GM19452 (cell line): Measurements from ENCODE around the gene ZNF668.

Experiments
- ATAC-seq: cut with Tn5 transposase; IDR thresholded peaks from one replicate; pipeline ENCODE4 v1.9.1; 2021; ENCODE audit not compliant: unreplicated experiment

ZNF668 gene

DNA sequence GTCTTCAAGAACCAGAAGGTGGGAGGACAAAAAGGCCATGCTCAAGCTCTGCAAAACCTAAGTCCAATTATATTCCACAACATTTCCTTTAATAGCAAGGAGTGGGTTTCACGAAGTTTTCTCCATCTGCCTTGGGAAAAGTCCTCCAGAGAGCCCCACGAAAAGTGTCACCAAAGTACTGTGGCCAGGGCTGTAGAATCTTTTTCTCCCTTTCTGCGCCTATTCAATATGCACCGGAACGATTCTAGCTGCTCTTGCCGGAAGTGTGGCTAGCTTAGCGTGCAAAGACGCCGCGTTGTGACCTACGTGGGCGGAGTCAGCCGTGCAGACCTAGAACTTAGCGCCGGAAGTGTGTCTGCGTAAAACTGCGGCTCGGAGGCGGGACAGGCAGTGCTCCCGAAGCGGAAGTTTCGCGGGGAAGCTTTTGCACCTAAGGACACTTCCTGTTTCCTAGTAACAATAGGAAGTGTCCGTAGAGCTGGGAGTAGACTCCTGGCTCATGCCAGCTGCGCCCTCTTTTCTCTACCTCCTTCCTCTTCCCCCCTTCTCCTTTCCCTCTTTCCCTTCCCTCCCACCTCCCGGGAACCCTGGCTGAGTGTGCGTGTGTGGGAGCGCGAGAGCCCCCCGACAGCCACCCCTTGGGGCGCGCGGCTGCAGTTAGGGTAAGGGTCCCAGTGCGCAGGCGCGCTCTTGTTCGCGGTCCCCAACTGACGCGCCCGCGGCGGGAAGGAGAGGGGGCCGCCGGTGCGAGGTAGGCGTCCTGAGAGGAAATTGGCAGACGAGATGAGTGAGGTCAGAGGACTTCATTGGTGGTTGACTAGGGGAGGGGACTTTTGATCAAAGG is at the start of gene ZNF668, which contains the start of gene ZNF646:
Gene ZNF668, minus strand, starts transcription at position 271 of the 844 bp plus-strand sequence. CDS start 9,781 bp downstream, outside the sequence.
Gene ZNF646, plus strand, starts transcription at position 453 of the 844 bp plus-strand sequence. CDS start 1,903 bp downstream, outside the sequence.
- ATAC-seq = peak; percentile 71

DNA sequence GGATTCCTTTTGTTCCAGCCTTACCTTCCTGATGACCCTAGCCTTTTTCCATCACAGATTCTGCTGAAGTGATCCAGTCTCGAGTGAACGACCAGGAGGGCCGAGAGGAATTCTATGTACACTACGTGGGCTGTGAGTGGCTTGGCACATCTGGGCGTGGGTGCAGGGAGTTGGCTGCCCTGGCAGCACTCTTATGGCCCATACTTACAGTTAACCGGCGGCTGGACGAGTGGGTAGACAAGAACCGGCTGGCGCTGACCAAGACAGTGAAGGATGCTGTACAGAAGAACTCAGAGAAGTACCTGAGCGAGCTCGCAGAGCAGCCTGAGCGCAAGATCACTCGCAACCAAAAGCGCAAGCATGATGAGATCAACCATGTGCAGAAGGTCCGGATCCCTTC is 46.1 kb upstream of the ZNF668 start:
- ATAC-seq = no peak

GRCh38 chr16:31118223-31119155 is 44.4 kb upstream of the ZNF668 start:
- no peak for ATAC-seq

DNA sequence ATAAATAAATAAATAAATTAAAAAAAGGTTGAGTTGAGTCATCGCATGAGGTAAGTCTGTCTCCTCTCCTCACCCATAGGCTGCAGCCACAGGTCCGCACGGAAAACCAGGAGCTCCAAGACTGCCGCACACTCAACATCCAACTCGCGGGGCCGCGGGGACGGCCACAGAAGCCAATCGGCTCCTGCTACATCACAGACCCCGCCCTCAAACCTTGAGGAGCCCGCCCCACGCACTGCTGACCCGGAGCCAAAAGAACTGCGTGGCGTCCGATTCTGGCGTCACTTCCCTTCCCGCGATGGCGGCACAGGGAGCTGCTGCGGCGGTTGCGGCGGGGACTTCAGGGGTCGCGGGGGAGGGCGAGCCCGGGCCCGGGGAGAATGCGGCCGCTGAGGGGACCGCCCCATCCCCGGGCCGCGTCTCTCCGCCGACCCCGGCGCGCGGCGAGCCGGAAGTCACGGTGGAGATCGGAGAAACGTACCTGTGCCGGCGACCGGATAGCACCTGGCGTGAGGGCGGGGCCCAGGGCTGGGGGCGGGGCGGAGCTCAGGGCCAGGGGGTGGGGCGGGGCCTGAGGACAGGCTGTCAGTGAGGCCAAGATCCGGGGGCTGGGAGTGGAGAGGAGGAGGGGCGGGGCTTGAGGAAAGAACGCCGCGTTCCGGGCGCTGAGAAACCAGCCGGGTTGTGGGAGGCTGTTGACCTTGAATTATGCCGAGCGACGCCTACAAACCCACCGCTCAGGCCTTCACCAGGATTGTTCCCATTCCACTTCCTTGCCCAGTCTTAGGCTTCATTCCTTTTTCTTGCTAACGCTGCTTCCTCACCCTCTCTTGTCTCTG is 43.6 kb upstream of the ZNF668 start, which contains the start of gene KAT8:
Gene KAT8, plus strand, starts transcription at position 281 of the 839 bp plus-strand sequence. Its CDS starts 18 bp downstream, at position 299.
- peak; percentile 85 for ATAC-seq

DNA sequence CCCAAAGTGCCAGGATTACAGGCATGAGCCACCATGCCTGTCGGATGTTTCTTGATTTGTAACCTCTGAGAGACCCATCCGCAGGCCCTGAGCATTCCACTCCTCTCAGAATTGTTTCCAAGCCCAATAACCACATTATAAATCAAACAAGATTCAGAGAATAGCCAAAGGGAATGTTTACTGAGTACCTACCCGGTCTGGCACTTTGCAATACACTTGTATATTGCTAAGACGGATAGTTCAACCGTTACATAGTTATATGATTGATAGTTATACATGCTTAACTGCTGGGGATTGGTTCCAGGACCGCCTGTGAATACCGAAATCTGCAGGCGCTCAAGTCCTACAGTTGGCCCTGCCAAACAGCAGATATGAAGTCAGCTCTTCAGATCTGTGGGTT is 40.4 kb upstream of the ZNF668 start:
- ATAC-seq = no peak

DNA sequence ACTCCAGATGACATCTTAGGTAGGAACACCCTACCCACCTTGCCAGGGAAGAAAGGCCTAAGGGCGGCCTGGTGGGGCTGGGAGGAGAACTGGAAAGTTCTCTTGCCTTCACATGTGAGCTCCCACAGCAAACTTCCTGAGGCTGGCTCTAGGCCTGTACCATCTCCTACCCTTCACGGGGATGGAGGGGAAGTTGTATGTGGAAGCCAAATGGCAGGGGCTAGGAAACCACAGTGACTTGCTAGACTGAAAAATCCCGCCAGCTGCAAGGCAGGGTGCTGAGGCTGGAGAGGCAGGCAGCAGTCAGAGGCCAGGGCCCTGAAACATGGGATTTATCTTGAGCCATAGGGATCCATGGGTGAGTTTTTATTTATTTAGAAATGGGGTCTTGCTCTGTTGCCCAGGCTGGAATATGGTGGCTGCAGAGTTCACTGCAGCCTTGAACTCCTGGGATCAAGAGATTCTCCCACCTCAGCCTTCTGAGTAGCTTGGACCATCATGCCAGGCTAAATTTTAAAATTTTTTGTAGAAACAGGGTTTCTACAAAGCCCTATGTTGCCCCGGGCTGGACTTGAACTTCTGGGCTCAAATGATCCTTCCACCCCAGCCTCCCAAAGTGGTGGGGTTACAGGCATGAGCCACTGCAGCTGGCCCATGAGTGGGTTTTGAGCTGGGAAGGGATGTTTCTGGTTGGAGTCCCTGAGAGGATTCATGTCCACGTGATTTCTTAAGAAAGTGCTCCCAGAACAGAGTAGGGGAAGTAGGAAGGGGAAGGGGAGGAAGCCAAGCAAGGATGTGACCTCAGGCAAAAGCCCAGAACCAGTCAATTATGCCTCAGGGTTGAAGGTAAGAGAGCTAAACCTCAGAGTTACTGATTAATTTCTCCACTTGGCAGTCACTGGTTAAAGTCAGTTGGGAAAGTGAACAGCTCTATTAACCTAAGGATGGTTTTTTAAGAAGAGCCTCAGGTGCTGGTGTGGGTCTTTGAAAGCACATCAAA is 39.4 kb upstream of the ZNF668 start:
- no peak for ATAC-seq

DNA sequence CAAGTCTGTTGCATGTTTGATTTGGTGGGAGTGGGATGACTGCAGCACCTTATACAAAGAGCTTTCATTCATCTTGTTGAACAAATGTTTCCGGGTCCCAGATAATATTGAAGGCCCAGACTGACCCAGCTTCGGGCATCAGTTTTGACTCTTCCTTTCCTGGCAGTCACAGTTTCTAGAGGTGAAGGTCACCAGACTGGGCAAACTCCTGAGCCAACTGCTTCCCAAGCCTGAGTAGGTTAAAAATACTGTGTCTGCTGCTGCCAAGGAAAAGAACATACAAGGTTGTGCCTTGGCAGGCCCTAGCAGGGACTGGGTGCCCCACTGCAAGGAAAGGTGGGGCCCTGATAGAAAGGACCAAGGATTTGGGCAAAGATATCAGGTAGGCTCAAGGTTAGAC is 38.7 kb upstream of the ZNF668 start:
- no peak for ATAC-seq

DNA sequence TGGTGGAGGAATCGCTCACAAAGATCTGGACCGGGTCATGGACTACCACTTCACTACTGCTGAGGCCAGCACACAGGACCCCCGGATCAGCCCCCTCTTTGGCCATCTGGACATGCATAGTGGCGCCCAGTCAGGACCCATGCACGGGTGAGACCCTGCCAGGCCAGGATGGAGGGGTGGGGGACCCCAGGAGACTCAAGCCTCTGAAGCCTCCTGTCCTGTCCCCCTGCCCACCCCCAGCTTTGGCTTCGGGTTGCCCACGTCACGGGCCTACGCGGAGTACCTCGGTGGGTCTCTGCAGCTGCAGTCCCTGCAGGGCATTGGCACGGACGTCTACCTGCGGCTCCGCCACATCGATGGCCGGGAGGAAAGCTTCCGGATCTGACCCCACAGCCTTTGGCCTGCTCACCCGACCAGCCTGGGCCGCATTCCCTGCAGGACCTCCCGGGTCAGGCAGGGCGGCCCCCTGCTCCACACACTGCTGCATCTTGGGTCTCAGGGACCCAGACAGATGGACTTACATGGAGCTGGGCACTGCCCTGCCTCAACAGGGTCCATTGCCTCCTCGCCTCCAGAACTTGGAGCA is 37.9 kb upstream of the ZNF668 start:
- no peak for ATAC-seq

- ATAC-seq = no peak
These were observed 36.3 kb upstream of the ZNF668 start for GRCh38 chr16:31110106-31111034.

DNA sequence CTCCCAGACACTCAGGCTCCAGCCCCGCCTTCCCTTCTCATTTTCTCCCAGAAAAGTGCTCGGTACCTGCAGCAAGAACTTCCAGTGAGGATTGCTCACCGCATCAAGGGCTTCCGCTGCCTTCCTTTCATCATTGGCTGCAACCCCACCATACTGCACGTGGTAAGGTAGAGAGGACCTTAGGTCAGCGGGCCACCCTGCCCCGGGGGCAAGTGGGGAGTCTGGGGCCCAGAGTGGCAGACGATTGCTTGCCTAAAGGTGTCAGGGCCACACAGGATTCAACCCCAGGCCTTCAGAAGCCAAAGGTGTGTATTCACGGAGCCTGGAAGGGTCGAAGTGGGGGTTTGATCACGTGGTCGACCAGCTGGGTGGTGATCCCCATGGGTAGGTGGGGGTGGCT is 35.6 kb upstream of the ZNF668 start:
- no peak for ATAC-seq

DNA sequence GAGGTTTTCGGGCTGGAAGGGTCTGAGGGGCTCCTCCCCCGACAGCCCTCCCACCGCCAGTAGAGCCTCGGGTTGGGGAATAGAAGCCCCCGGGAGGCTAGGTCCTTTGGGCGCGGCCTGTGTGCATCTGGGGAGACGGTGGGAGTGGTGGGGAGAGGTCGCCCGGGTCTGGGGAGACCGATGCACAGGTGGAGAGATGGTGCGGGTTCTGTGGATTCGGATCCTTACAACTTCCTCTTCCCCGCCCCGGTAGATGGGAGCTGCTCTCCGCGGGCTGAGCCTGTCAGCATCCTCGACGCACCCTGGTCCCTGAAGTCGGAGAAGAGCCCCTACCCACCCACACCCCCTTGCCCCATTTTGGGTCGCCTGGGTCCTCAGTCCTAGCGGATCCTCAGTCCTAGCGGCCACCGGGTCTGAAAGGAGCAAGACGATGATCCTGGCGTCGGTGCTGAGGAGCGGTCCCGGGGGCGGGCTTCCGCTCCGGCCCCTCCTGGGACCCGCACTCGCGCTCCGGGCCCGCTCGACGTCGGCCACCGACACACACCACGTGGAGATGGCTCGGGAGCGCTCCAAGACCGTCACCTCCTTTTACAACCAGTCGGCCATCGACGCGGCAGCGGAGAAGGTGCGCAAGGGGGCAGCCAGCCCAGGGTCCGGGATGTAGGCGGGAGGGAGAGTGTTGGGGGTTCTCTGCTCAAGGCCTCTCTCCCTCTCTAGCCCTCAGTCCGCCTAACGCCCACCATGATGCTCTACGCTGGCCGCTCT is 34.9 kb upstream of the ZNF668 start:
- ATAC-seq = no peak

GRCh38 chr16:31108035-31108793 is 34.2 kb upstream of the ZNF668 start, which contains the start of gene BCKDK:
Gene BCKDK (plus strand): TSS chr16:31108386. CDS start chr16:31109224, 838 bp downstream.
- peak; percentile 83 for ATAC-seq

- ATAC-seq = peak; percentile 49
These were observed 33.4 kb upstream of the ZNF668 start for GRCh38 chr16:31107465-31107867.

- ATAC-seq = no peak
These were observed 32.7 kb upstream of the ZNF668 start for GRCh38 chr16:31106509-31107464.

- no peak for ATAC-seq
These were observed 31.7 kb upstream of the ZNF668 start for GRCh38 chr16:31105677-31106213.
